IMR-90 (cell line): ENCODE measurements around the gene NMRK1. TPM values are rescaled to one million over a fixed set of nuclear protein-coding genes. Genes with fewer than 3 reads are reported as not detected.

Source experiments
- ATAC-seq: fragments of 200-7000 bp; cut with Tn5 transposase; 2 replicates; pipeline ENCODE4 v1.9.1; 2020; ENCODE audit warnings: low read depth, mild to moderate bottlenecking, moderate library complexity
- BruUV-seq: library from RNA; stranded (reverse); fragments of 400-500 nt; replicated peaks from 2 replicates; lab custom pipeline; 2021; lab: Mats Ljungman, UMichigan
- CTCF ChIA-PET: fragments of 300-600 bp; formaldehyde crosslinking; extraction: SDS; loops from one replicate; lab custom pipeline; 2021; ENCODE audit warnings: antibody characterized with exemption; lab: Yijun Ruan, JAX
- POLR2A ChIA-PET: fragments of 300-600 bp; sonication (Branson Sonifier 250); formaldehyde crosslinking; loops from one replicate; lab custom pipeline; 2022; ENCODE audit warnings: antibody characterized with exemption; ENCODE audit not compliant: unreplicated experiment; lab: Charles Lee
- DNase-seq: peaks from one replicate; pipeline ENCODE4 v3.0.0; 2013
- H2AFZ ChIP-seq: replicated peaks from 2 replicates; pipeline ENCODE3; 2013; ENCODE audit warnings: low read length, mild to moderate bottlenecking; ENCODE audit not compliant: poor library complexity
- H2AK5ac ChIP-seq: 2 replicates; pipeline ENCODE4 v1.6.1; 2013; ENCODE audit warnings: low read depth, low read length, inconsistent platforms
- H2AK9ac ChIP-seq: replicated peaks from 2 replicates; pipeline ENCODE3; 2013; ENCODE audit warnings: mild to moderate bottlenecking, low read depth, low read length, moderate library complexity; ENCODE audit not compliant: poor library complexity
- H2BK120ac ChIP-seq: 2 replicates; pipeline ENCODE4 v1.6.1; 2013; ENCODE audit warnings: low read depth, low read length, inconsistent platforms
- H2BK15ac ChIP-seq: 3 replicates; pipeline ENCODE4 v1.6.1; 2013; ENCODE audit warnings: low read depth, low read length, inconsistent platforms
- H2BK20ac ChIP-seq: 2 replicates; pipeline ENCODE4 v1.6.1; 2013; ENCODE audit warnings: low read depth, mild to moderate bottlenecking, inconsistent platforms, low read length, moderate library complexity
- H2BK5ac ChIP-seq: 2 replicates; pipeline ENCODE4 v1.6.1; 2013; ENCODE audit warnings: mild to moderate bottlenecking, low read depth, low read length, inconsistent platforms; ENCODE audit not compliant: poor library complexity, severe bottlenecking
- H3K14ac ChIP-seq: replicated peaks from 2 replicates; pipeline ENCODE4 v1.6.1; 2013; ENCODE audit warnings: low read depth, low read length, inconsistent platforms
- H3K18ac ChIP-seq: 2 replicates; pipeline ENCODE4 v1.6.1; 2013; ENCODE audit warnings: low read depth, low read length, control low read depth
- H3K23ac ChIP-seq: 2 replicates; pipeline ENCODE4 v1.6.1; 2013; ENCODE audit warnings: low read depth, low read length, inconsistent platforms
- H3K27ac ChIP-seq: 2 replicates; pipeline ENCODE4 v1.5.1; 2013; ENCODE audit warnings: mild to moderate bottlenecking, control low read depth, low read length; ENCODE audit not compliant: insufficient read depth
- H3K27me3 ChIP-seq: 2 replicates; pipeline ENCODE4 v1.6.1; 2013; ENCODE audit warnings: low read length; ENCODE audit not compliant: control insufficient read depth, insufficient read depth
- H3K36me3 ChIP-seq: 2 replicates; pipeline ENCODE4 v1.6.1; 2013; ENCODE audit warnings: low read length, mixed read lengths; ENCODE audit not compliant: control insufficient read depth, insufficient read depth
- H3K4ac ChIP-seq: 2 replicates; pipeline ENCODE4 v1.6.1; 2013; ENCODE audit warnings: low read depth, low read length, inconsistent platforms
- H3K4me1 ChIP-seq: 2 replicates; pipeline ENCODE4 v1.6.1; 2013; ENCODE audit warnings: low read length, mixed read lengths; ENCODE audit not compliant: control insufficient read depth, insufficient read depth
- H3K4me2 ChIP-seq: 2 replicates; pipeline ENCODE4 v1.6.1; 2013; ENCODE audit warnings: low read depth, mild to moderate bottlenecking, control low read depth, low read length, moderate library complexity
- H3K4me3 ChIP-seq: 2 replicates; pipeline ENCODE4 v1.5.1; 2013; ENCODE audit warnings: low read depth, mild to moderate bottlenecking, control low read depth, low read length, moderate library complexity; ENCODE audit not compliant: insufficient read depth
- H3K56ac ChIP-seq: 2 replicates; pipeline ENCODE4 v1.6.1; 2013; ENCODE audit warnings: low read length, inconsistent platforms; ENCODE audit not compliant: insufficient read depth; ENCODE audit errors: extremely low read depth
- H3K79me1 ChIP-seq, 2 experiments: 2 replicates each; pipeline ENCODE4 v1.6.1; 2013; ENCODE audit warnings: low read length in 2 of 2, inconsistent platforms in 1 of 2, low read depth in 1 of 2
- H3K9ac ChIP-seq: 2 replicates; pipeline ENCODE4 v1.6.1; 2013; ENCODE audit warnings: low read depth, low read length, control low read depth
- H3K9me1 ChIP-seq: 2 replicates; pipeline ENCODE4 v1.6.1; 2013; ENCODE audit warnings: low read length, inconsistent platforms; ENCODE audit not compliant: insufficient read depth
- H3K9me3 ChIP-seq: 2 replicates; pipeline ENCODE4 v1.6.1; 2013; ENCODE audit warnings: low read length; ENCODE audit not compliant: control insufficient read depth, insufficient read depth
- H4K20me1 ChIP-seq: 2 replicates; pipeline ENCODE4 v1.6.1; 2013; ENCODE audit warnings: low read length, inconsistent platforms; ENCODE audit not compliant: insufficient read depth
- H4K5ac ChIP-seq: 2 replicates; pipeline ENCODE4 v1.6.1; 2013; ENCODE audit warnings: mild to moderate bottlenecking, low read depth, low read length, control low read depth
- H4K8ac ChIP-seq, 2 experiments: 2 replicates each; pipeline ENCODE4 v1.6.1; 2013; ENCODE audit warnings: low read depth in 2 of 2, low read length in 2 of 2, control low read depth in 1 of 2, inconsistent platforms in 1 of 2
- H4K91ac ChIP-seq: 2 replicates; pipeline ENCODE4 v1.6.1; 2013; ENCODE audit warnings: low read depth, low read length, inconsistent platforms; ENCODE audit not compliant: insufficient read depth
- FOS ChIP-seq: fragments of 150-350 bp; IDR thresholded peaks from 2 replicates; pipeline ENCODE4 v1.6.1; 2016; ENCODE audit warnings: low read depth, low read length
- MAFK ChIP-seq: IDR thresholded peaks from 2 replicates; pipeline ENCODE4 v1.6.1; 2012; ENCODE audit warnings: low read depth, low read length, improper control_type of control experiment
- whole genome bisulfite sequencing, 2 experiments: methylation state at CpG; one replicate each; pipeline versions ENCODE4 v1.1.5 to v1.1.7; 2013; ENCODE audit warnings: missing lambda C conversion rate in 2 of 2; ENCODE audit not compliant: insufficient read length in 1 of 2; ENCODE audit errors: extremely low coverage in 2 of 2; 5-methylcytosine and 5-hydroxymethylcytosine counted together
- dilution Hi-C: fragments of 300-500 bp; cut with HindIII; formaldehyde crosslinking; loops from one replicate; pipeline ENCODE4 v1.14.3; 2018; ENCODE audit warnings: low sequenced_read_pairs; ENCODE audit not compliant: unreplicated experiment
- in situ Hi-C: fragments of 300-500 bp; cut with MboI; formaldehyde crosslinking; loops from 3 replicates; pipeline ENCODE4 v1.14.3; 2019; ENCODE audit warnings: low sequenced_read_pairs, inconsistent platforms, mixed read lengths
- intact Hi-C: fragments of 100-400 bp; cut with micrococcal nuclease; formaldehyde crosslinking; loops from 2 replicates; pipeline ENCODE4 v1.10.0; 2022
- polyA plus RNA-seq, 3 experiments: library from polyadenylated mRNA; depleted of rRNA; stranded (reverse); fragments of >200 nt; gene quantifications; 2 replicates each; pipeline ENCODE4 v1.2.3, GENCODE V29; 2012; ENCODE audit warnings: low replicate concordance in 1 of 3
- total RNA-seq: library from RNA; depleted of rRNA; stranded (reverse); fragments of >200 nt; gene quantifications from 2 replicates; pipeline ENCODE4 v1.2.3, GENCODE V29; 2012

The NMRK1 gene
- total and polyA plus RNA-seq, 2 of the 4 experiments (the other 2 are of a cell fraction), result 5.7 to 5.9 TPM

GRCh38 chr9:75064307-75065025, 23.5 kb downstream of the NMRK1 start:
- Histone ChIP-seq H2BK20ac (no peak overlapping the region), H3K9me3 (no peaks in the 10 kb centered on the region), H4K5ac (no peak overlapping the region), H3K27ac (no peak overlapping the region), H3K14ac (no peak overlapping the region), H2BK5ac (no peak overlapping the region), H4K91ac (no peak overlapping the region), H2AK9ac (no peak overlapping the region), H3K23ac (no peak overlapping the region), H2AK5ac (no peak overlapping the region), H2AFZ (no peak overlapping the region), H3K4ac (no peak overlapping the region), H4K20me1 (no peaks in the 10 kb centered on the region), H2BK120ac (no peak overlapping the region), H3K18ac (no peak overlapping the region), H3K4me1 (peaks cover 5% of the 10 kb centered on the region), H3K9me1 (no peaks in the 10 kb centered on the region), H3K4me2 (no peak overlapping the region; the same call in 1 of the 2 replicates), H3K36me3 (no peaks in the 10 kb centered on the region), H3K27me3 (no peaks in the 10 kb centered on the region), H3K4me3 (no peak overlapping the region), H3K9ac (no peak overlapping the region), H4K8ac (no peak overlapping the region), H3K79me1 (no peaks in the 10 kb centered on the region), H2BK15ac (no peak overlapping the region), H3K56ac (no peak overlapping the region)
- intact Hi-C loops, result no loop called here
- ChIA-PET CTCF (interaction anchor here (1.6 kb wide), 1 partner anchor 22 kb away, joined by 4 read pairs; no protein-coding TSS in a partner anchor), POLR2A (no interaction called here)
- in situ Hi-C loops, result no loop called here
- ATAC-seq (peak; percentile 75), DNase-seq (peak; percentile 72)
- WGBS, 2 experiments, result no CpG with 5 or more reads among the region's 2 CpGs
- no TSS peak for BruUV-seq
- peak; percentile 55; the same call in 1 of the 2 replicates for TF ChIP-seq FOS
- no peak for TF ChIP-seq MAFK
- dilution Hi-C loops, result no loop called here
